Esophagus muscularis mucosa (tissue), 3 donors: Measurements from ENCODE around the gene ATRIP.

ENCODE experiments used
- CTCF ChIP-seq, 3 experiments: fragments of 200-600 bp in 2 of 3; fragments of 450-650 bp in 1 of 3; sonication (generic) in 2 of 3; IDR thresholded peaks; one replicate each; pipeline ENCODE4 v1.5.1; 2017 to 2019; ENCODE audit warnings: antibody characterized with exemption in 3 of 3, mild to moderate bottlenecking in 2 of 3, moderate library complexity in 1 of 3
- EP300 ChIP-seq: sonication (generic); formaldehyde crosslinking; IDR thresholded peaks from one replicate; pipeline ENCODE4 v1.6.1; 2017; ENCODE audit warnings: antibody characterized with exemption

GRCh38 chr3:48404440-48405342 lies 41.8 kb upstream of the ATRIP start:
- TF ChIP-seq CTCF (IDR thresholded peaks at IDR 0.05) (no peak), EP300 (no peak)
